Neural cell (in vitro differentiated cells): ENCODE measurements around the gene GRM4. TPM values are rescaled to one million over a fixed set of nuclear protein-coding genes. Genes with fewer than 3 reads are reported as not detected.

Experiments used
- H2AFZ ChIP-seq: fragments of 200-600, 300-800 bp; sonication (generic), shearing (Covaris generic); 2 replicates; pipeline ENCODE4 v1.6.0; 2014; ENCODE audit warnings: low read depth, mild to moderate bottlenecking, antibody characterized with exemption, low read length, moderate library complexity
- H3F3A ChIP-seq: fragments of 200-600 bp; shearing (Covaris generic); 2 replicates; pipeline ENCODE4 v1.6.1; 2016; ENCODE audit warnings: mild to moderate bottlenecking, moderate library complexity, mixed read lengths, antibody characterized with exemption, low read length; ENCODE audit not compliant: insufficient read depth, poor library complexity, severe bottlenecking
- H3K27ac ChIP-seq: fragments of 200-600, 300-800 bp; sonication (generic), shearing (Covaris generic); 2 replicates; pipeline ENCODE4 v1.5.1; 2014; ENCODE audit warnings: mild to moderate bottlenecking, low read length, moderate library complexity
- H3K27me3 ChIP-seq: fragments of 300-800, 200-600 bp; sonication (generic), shearing (Covaris generic); 2 replicates; pipeline ENCODE4 v1.6.0; 2014; ENCODE audit warnings: mild to moderate bottlenecking, low read depth, low read length, moderate library complexity; ENCODE audit not compliant: insufficient read depth
- H3K36me3 ChIP-seq: fragments of 300-800, 200-600 bp; sonication (generic), shearing (Covaris generic); 2 replicates; pipeline ENCODE4 v1.5.1; 2014; ENCODE audit warnings: mild to moderate bottlenecking, antibody characterized with exemption, low read length, moderate library complexity; ENCODE audit not compliant: insufficient read depth
- H3K4me2 ChIP-seq: fragments of 300-800, 200-600 bp; sonication (generic), shearing (Covaris generic); 2 replicates; pipeline ENCODE4 v1.6.0; 2014; ENCODE audit warnings: mild to moderate bottlenecking, low read length
- H3K4me3 ChIP-seq: fragments of 300-800, 200-600 bp; sonication (generic), shearing (Covaris generic); 2 replicates; pipeline ENCODE4 v1.5.1; 2014; ENCODE audit warnings: mild to moderate bottlenecking, low read length, moderate library complexity
- H3K79me2 ChIP-seq: fragments of 200-600 bp; shearing (Covaris generic); replicated peaks from 2 replicates; pipeline ENCODE4 v1.6.0; 2014; ENCODE audit warnings: mild to moderate bottlenecking, low read length, moderate library complexity; ENCODE audit not compliant: insufficient read depth
- H3K9ac ChIP-seq: fragments of 300-800, 200-600 bp; sonication (generic), shearing (Covaris generic); 2 replicates; pipeline ENCODE4 v1.6.1; 2016; ENCODE audit warnings: mild to moderate bottlenecking, low read length, mixed read lengths
- H3K9me2 ChIP-seq: fragments of 200-600 bp; shearing (Covaris generic); 2 replicates; pipeline ENCODE4 v1.6.1; 2016; ENCODE audit warnings: mild to moderate bottlenecking, low read length, mixed read lengths; ENCODE audit not compliant: insufficient read depth
- H3K9me3 ChIP-seq: fragments of 200-600, 300-800 bp; sonication (generic), shearing (Covaris generic); 2 replicates; pipeline ENCODE4 v1.6.1; 2016; ENCODE audit warnings: mild to moderate bottlenecking, mixed run types, low read length, moderate library complexity, mixed read lengths
- H4K20me1 ChIP-seq: fragments of 200-600 bp; shearing (Covaris generic); 2 replicates; pipeline ENCODE4 v1.6.1; 2016; ENCODE audit warnings: mild to moderate bottlenecking, mixed run types; ENCODE audit not compliant: insufficient read depth
- CTCF ChIP-seq: fragments of 450-650 bp; IDR thresholded peaks from 2 replicates; pipeline ENCODE4 v1.5.1; 2014; ENCODE audit warnings: antibody characterized with exemption, mild to moderate bottlenecking, moderate library complexity; ENCODE audit not compliant: poor library complexity, severe bottlenecking
- EP300 ChIP-seq: fragments of 450-650 bp; conservative IDR thresholded peaks from 2 replicates; pipeline ENCODE4 v1.6.1; 2014; ENCODE audit warnings: antibody characterized with exemption, mild to moderate bottlenecking, moderate library complexity; ENCODE audit not compliant: poor library complexity, severe bottlenecking
- EZH2 ChIP-seq: fragments of 200-600, 300-800 bp; shearing (Covaris generic), sonication (generic); IDR thresholded peaks from 2 replicates; pipeline ENCODE4 v1.6.1; 2014; ENCODE audit warnings: antibody characterized with exemption, low read length, borderline replicate concordance, mild to moderate bottlenecking; ENCODE audit not compliant: insufficient read depth, poor library complexity, severe bottlenecking
- MXI1 ChIP-seq: fragments of 450-650 bp; conservative IDR thresholded peaks from 2 replicates; pipeline ENCODE4 v1.6.1; 2014; ENCODE audit warnings: antibody characterized with exemption, mild to moderate bottlenecking; ENCODE audit not compliant: poor library complexity, severe bottlenecking
- POLR2AphosphoS5 ChIP-seq: IDR thresholded peaks from 2 replicates; pipeline ENCODE4 v1.6.1; 2012
- RAD21 ChIP-seq: fragments of 450-650 bp; conservative IDR thresholded peaks from 2 replicates; pipeline ENCODE4 v1.6.1; 2014; ENCODE audit warnings: antibody characterized with exemption, mild to moderate bottlenecking, moderate library complexity
- REST ChIP-seq: IDR thresholded peaks from 2 replicates; pipeline ENCODE4 v1.6.1; 2012; ENCODE audit warnings: borderline replicate concordance
- SMC3 ChIP-seq: fragments of 450-650 bp; conservative IDR thresholded peaks from 2 replicates; pipeline ENCODE4 v1.6.1; 2014; ENCODE audit warnings: antibody characterized with exemption, mild to moderate bottlenecking, moderate library complexity; ENCODE audit not compliant: poor library complexity
- TAF1 ChIP-seq: IDR thresholded peaks from 2 replicates; pipeline ENCODE4 v1.6.1; 2012; ENCODE audit warnings: low read depth
- polyA plus RNA-seq: library from polyadenylated mRNA; depleted of rRNA; stranded (reverse); fragments of >200 nt; gene quantifications from 2 replicates; pipeline ENCODE4 v1.2.3, GENCODE V29; 2014

Gene GRM4
- polyA plus RNA-seq, 1 donor from 2014 or later = 2.1 TPM

- H3K36me3 ChIP-seq = no peaks in the 10 kb centered on the region
- H3K27ac ChIP-seq = no peak overlapping the region
- H4K20me1 ChIP-seq = no peaks in the 10 kb centered on the region
- no peak overlapping the region for H3K4me3 ChIP-seq
- no peak overlapping the region for H2AFZ ChIP-seq
- H3K9me2 ChIP-seq = no peaks in the 10 kb centered on the region
- H3K9me3 ChIP-seq = no peaks in the 10 kb centered on the region
- H3K79me2 ChIP-seq = no peaks in the 10 kb centered on the region
- TF ChIP-seq SMC3 (peak; percentile 12), CTCF (peak; percentile 32), RAD21 (no peak)
- no peak overlapping the region for H3K4me2 ChIP-seq
- no peak overlapping the region for H3K9ac ChIP-seq
- no peaks in the 10 kb centered on the region for H3F3A ChIP-seq
- H3K27me3 ChIP-seq = no peaks in the 10 kb centered on the region
Observed at GRCh38 chr6:34062815-34063214, 83.1 kb downstream of the GRM4 start.

- TF ChIP-seq RAD21 (no peak), SMC3 (no peak), EZH2 (no peak), CTCF (no peak), TAF1 (no peak)
- H3K9me2 ChIP-seq = no peaks in the 10 kb centered on the region
- H4K20me1 ChIP-seq = no peaks in the 10 kb centered on the region
- H3K27ac ChIP-seq = no peak overlapping the region
- no peaks in the 10 kb centered on the region for H3K36me3 ChIP-seq
- no peaks in the 10 kb centered on the region for H3K9me3 ChIP-seq
- no peak overlapping the region for H3K4me2 ChIP-seq
- no peaks in the 10 kb centered on the region for H3K27me3 ChIP-seq
- no peak overlapping the region for H3K4me3 ChIP-seq
- no peak overlapping the region for H2AFZ ChIP-seq
- H3K79me2 ChIP-seq = no peaks in the 10 kb centered on the region
- H3F3A ChIP-seq = no peaks in the 10 kb centered on the region
- no peak overlapping the region for H3K9ac ChIP-seq
Observed at GRCh38 chr6:34062156-34062555, 83.7 kb downstream of the GRM4 start.

GRCh38 chr6:34061348-34061747, 84.5 kb downstream of the GRM4 start:
- Histone ChIP-seq H3K79me2 (no peaks in the 10 kb centered on the region), H3F3A (no peaks in the 10 kb centered on the region), H3K9me2 (no peaks in the 10 kb centered on the region), H3K36me3 (no peaks in the 10 kb centered on the region), H3K9me3 (no peaks in the 10 kb centered on the region), H3K9ac (no peak overlapping the region), H3K4me3 (no peak overlapping the region), H4K20me1 (no peaks in the 10 kb centered on the region), H2AFZ (no peak overlapping the region), H3K27me3 (no peaks in the 10 kb centered on the region), H3K4me2 (no peak overlapping the region), H3K27ac (no peak overlapping the region)
- TF ChIP-seq TAF1 (no peak), EP300 (no peak), MXI1 (no peak), SMC3 (no peak), REST (no peak), RAD21 (no peak), CTCF (no peak), EZH2 (no peak), POLR2AphosphoS5 (no peak)
